Testis (tissue), 2 donors: ENCODE results near the gene MFSD2B.

Experiments
- POLR2A ChIP-seq: fragments of 450-650 bp; IDR thresholded peaks from one replicate; pipeline ENCODE4 v1.6.1; 2017; ENCODE audit warnings: antibody characterized with exemption, mild to moderate bottlenecking, moderate library complexity
- TF ChIP-seq, protein P1 (sequence below), 3 experiments: fragments of 450-650 bp in 2 of 3; fragments of 200-600 bp in 1 of 3; sonication (generic) in 1 of 3; IDR thresholded peaks; one replicate each; pipeline ENCODE4 v1.5.1; 2016 to 2019; ENCODE audit warnings: antibody characterized with exemption in 3 of 3, mild to moderate bottlenecking in 2 of 3, moderate library complexity in 1 of 3

DNA sequence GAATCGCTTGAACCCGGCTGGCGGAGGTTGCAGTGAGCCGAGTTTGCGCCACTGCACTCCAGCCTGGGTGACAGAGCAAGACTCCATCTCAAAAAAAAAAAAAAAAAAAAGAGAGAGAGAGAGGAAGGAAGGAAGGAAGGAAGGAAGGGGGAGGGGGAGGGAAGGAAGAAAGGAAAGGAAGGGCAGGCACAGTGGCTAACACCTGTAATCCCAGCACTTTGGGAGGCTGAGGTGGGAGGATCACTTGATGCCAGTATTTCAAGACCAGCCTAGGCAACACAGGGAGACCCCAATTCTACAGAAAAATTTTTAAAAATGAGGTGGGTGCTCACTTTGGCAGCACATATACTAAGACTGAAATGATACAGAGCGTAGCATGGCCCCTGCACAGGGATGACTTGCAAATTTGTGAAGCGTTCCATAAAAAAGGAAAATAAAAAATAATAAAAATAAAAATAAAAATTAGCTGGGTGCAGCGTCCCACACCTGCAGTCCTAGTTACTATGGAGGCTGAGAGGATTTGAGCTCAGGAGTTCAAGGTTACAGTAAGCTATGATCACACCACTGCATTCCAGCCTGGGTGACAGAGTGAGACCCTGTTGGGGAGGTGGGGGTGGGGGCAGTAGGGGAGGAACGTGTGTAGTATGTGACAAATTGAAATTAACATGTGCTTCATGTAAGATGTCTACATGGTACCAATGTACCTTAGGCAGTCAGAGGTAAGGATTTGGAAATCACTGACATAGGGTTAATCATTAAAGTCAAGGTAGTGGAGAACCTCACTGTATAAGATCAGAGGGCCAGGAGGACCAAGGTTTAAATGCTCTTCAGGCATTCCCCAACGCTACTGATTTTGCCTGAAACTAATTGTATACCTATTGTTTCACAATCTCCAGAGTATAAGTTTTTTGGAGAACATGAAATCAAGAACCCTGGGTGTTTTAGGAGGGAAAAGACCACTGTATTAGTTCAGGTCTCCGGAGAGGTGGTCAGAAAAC is 35.9 kb downstream of the MFSD2B start:
- TF ChIP-seq, protein P1, sequence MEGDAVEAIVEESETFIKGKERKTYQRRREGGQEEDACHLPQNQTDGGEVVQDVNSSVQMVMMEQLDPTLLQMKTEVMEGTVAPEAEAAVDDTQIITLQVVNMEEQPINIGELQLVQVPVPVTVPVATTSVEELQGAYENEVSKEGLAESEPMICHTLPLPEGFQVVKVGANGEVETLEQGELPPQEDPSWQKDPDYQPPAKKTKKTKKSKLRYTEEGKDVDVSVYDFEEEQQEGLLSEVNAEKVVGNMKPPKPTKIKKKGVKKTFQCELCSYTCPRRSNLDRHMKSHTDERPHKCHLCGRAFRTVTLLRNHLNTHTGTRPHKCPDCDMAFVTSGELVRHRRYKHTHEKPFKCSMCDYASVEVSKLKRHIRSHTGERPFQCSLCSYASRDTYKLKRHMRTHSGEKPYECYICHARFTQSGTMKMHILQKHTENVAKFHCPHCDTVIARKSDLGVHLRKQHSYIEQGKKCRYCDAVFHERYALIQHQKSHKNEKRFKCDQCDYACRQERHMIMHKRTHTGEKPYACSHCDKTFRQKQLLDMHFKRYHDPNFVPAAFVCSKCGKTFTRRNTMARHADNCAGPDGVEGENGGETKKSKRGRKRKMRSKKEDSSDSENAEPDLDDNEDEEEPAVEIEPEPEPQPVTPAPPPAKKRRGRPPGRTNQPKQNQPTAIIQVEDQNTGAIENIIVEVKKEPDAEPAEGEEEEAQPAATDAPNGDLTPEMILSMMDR (IDR thresholded peaks at IDR 0.05): no peak
- no peak for TF ChIP-seq POLR2A
